Fibroblast of villous mesenchyme (primary cell): Measurements from ENCODE around the gene IRF4. TPM values are rescaled to one million over a fixed set of nuclear protein-coding genes. Genes with fewer than 3 reads are reported as not detected.
A peak's percentile ranks its signal among the peaks of the same experiment; 100 is the strongest.

ENCODE experiments used
- DNase-seq: peaks from one replicate; pipeline ENCODE4 v3.0.0-alpha.2; 2010; ENCODE audit warnings: low read depth
- H3K4me3 ChIP-seq: 2 replicates; pipeline ENCODE4 v1.5.1; 2011; ENCODE audit warnings: low read depth, mild to moderate bottlenecking, low read length
- CTCF ChIP-seq: IDR thresholded peaks from 2 replicates; pipeline ENCODE4 v1.5.1; 2012; ENCODE audit warnings: low read depth, mild to moderate bottlenecking, low read length; ENCODE audit not compliant: insufficient read depth
- total RNA-seq: library from RNA; depleted of rRNA; stranded (reverse); fragments of >200 nt; gene quantifications from 2 replicates; pipeline ENCODE4 v1.2.3, GENCODE V29; 2012

The IRF4 gene
- total RNA-seq, 1 donor: under 0.01 TPM

GRCh38 chr6:345747-346385 lies 45.7 kb upstream of the IRF4 start:
- DNase-seq: peak; percentile 72
- no peak overlapping the region for H3K4me3 ChIP-seq
- no peak for TF ChIP-seq CTCF

GRCh38 chr6:346386-347030 lies 45.0 kb upstream of the IRF4 start:
- peak; percentile 65 for DNase-seq

GRCh38 chr6:347232-347631 lies 44.3 kb upstream of the IRF4 start:
- DNase-seq: no peak
- no peak overlapping the region for H3K4me3 ChIP-seq
- no peak for TF ChIP-seq CTCF

More at GRCh38 chr6:346386-347030, 45.0 kb upstream of the IRF4 start:
- no peak for TF ChIP-seq CTCF
- no peak overlapping the region for H3K4me3 ChIP-seq

GRCh38 chr6:347951-348859 lies 43.3 kb upstream of the IRF4 start:
- no peak overlapping the region for H3K4me3 ChIP-seq
- no peak for DNase-seq
- no peak for TF ChIP-seq CTCF

DNA sequence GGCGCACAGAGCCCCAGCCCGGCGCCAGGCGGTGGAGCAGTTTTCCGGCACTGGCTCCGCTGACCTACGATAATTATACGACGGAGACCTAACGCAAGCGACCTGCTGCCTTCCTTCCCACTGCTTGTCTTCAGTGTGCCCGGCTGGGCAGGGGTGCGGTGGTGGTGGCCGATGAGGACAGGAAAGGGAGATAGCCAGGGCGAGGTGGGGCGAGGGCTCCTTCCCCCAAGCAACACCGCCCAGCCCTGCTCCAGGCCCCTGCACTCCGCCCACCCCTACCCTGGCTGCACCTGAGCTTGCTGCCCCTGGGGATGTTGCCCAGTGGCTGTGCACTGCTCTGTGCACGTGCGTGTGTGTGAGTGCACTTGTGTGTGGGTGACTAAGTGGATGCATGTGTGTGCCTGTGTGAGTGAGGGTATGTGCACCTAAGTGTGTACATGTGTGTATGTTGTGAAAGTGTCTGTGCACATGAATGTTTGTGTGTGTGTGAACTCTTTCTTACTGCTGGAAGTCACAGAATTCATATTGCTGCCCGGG lies 42.6 kb upstream of the IRF4 start:
- no peak for TF ChIP-seq CTCF
- no peak for DNase-seq
- no peak overlapping the region for H3K4me3 ChIP-seq

DNA sequence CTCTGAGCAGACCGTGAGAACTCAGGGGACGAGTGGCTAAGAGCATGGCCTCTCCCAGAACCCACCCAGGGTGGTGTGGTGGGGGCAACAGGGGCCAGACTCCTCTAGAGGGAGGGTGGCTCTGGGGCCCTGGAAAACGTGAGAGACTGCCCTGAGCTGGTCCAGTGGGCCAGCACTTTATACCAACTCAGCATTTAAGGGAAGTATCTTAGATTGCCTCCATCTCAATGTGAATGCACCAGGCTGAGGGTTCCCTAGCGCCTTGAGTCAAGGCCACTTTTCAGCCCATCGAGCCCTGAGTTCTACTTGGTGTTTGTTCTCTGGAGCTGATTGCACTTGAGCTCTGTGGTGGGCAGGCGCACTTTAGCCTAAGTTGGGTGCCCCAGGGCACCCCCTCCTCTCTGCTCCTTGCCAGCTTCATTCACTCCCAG lies 42.0 kb upstream of the IRF4 start:
- TF ChIP-seq CTCF: no peak
- DNase-seq: no peak
- H3K4me3 ChIP-seq: no peak overlapping the region
